ENCODE data around the gene INPP1.

GRCh38 chr2:190361572-190361971 is 18.2 kb downstream of the INPP1 start:
- no peak for TF ChIP-seq CREB1 (IDR thresholded peaks at IDR 0.05; ENCODE audit: low read depth)
- no peak for TF ChIP-seq TAF1 (IDR thresholded peaks at IDR 0.05; ENCODE audit: low read depth)
- TF ChIP-seq REST (IDR thresholded peaks at IDR 0.05; ENCODE audit: low read depth), result no peak
- TF ChIP-seq USF1 (IDR thresholded peaks at IDR 0.05), result no peak
- TF ChIP-seq YY1 (IDR thresholded peaks at IDR 0.05; ENCODE audit: low read depth), result no peak
- TF ChIP-seq TEAD4 (IDR thresholded peaks at IDR 0.05), result no peak
- no peak for TF ChIP-seq RAD21 (IDR thresholded peaks at IDR 0.05; ENCODE audit: low read depth)
- TF ChIP-seq TCF12 (IDR thresholded peaks at IDR 0.05; ENCODE audit: low read depth), result no peak
- no peak for TF ChIP-seq MAX (IDR thresholded peaks at IDR 0.05)
- TF ChIP-seq CEBPB (IDR thresholded peaks at IDR 0.05), result no peak
- no peak for TF ChIP-seq EP300 (IDR thresholded peaks at IDR 0.05; ENCODE audit: borderline replicate concordance)
- no peak for TF ChIP-seq EGR1 (IDR thresholded peaks at IDR 0.05)
- TF ChIP-seq NFIC (IDR thresholded peaks at IDR 0.05), result no peak
